PFSK-1 (cell line): ENCODE measurements around the gene ACACA.

ENCODE experiments used
- FOXP2 ChIP-seq: optimal IDR thresholded peaks from 2 replicates; pipeline ENCODE3; 2011; ENCODE audit warnings: borderline replicate concordance, control low read depth, inconsistent platforms; ENCODE audit not compliant: insufficient read depth; ENCODE audit errors: extremely low read length, extremely low read depth
- POLR2AphosphoS5 ChIP-seq: IDR thresholded peaks from 2 replicates; pipeline ENCODE4 v1.6.1; 2012; ENCODE audit warnings: low read depth, mild to moderate bottlenecking, control low read depth, low read length, moderate library complexity
- SIN3A ChIP-seq: IDR thresholded peaks from 2 replicates; pipeline ENCODE4 v1.6.1; 2012; ENCODE audit warnings: mild to moderate bottlenecking, low read length, moderate library complexity, borderline replicate concordance; ENCODE audit not compliant: insufficient read depth
- TAF1 ChIP-seq: IDR thresholded peaks from 2 replicates; pipeline ENCODE4 v1.6.1; 2012; ENCODE audit warnings: low read length, control low read depth, borderline replicate concordance; ENCODE audit not compliant: insufficient read depth
- TF ChIP-seq, protein P1 (sequence below), 2 experiments: IDR thresholded peaks; 2 replicates each; pipeline versions ENCODE4 v1.6.1 to v1.8.0; 2011 to 2012; ENCODE audit warnings: low read depth in 2 of 2, low read length in 2 of 2, control low read depth in 1 of 2, inconsistent platforms in 1 of 2, mild to moderate bottlenecking in 1 of 2, moderate library complexity in 1 of 2; ENCODE audit not compliant: insufficient read depth in 1 of 2

DNA sequence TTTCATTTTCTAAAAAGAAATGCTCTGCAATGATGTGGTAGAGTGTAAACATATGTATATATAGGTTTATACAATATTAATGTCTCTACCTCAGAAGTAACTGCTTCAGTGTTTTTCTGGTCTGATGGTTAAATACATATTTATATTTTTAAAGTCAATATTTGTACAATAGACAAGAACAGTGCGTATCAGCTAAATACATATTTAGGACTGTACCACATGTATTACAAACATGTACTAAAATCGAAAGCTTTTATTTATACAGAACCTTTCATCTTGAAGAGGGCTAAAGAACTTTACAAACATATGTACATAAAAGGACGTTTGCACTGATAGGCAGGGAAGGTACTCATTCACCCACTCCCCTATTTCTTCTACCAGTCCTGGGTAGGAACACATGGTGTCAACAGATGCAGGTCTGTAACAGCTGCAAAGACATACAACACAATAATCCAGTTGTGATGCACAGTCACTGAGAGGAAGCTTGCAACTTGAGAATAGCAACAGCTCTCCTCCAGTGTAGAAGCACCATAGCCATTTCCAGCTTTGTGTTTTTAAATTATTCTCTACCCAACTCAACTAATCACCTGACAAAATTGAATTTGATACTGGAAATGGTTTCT, 237.8 kb downstream of the ACACA start:
- TF ChIP-seq, protein P1, sequence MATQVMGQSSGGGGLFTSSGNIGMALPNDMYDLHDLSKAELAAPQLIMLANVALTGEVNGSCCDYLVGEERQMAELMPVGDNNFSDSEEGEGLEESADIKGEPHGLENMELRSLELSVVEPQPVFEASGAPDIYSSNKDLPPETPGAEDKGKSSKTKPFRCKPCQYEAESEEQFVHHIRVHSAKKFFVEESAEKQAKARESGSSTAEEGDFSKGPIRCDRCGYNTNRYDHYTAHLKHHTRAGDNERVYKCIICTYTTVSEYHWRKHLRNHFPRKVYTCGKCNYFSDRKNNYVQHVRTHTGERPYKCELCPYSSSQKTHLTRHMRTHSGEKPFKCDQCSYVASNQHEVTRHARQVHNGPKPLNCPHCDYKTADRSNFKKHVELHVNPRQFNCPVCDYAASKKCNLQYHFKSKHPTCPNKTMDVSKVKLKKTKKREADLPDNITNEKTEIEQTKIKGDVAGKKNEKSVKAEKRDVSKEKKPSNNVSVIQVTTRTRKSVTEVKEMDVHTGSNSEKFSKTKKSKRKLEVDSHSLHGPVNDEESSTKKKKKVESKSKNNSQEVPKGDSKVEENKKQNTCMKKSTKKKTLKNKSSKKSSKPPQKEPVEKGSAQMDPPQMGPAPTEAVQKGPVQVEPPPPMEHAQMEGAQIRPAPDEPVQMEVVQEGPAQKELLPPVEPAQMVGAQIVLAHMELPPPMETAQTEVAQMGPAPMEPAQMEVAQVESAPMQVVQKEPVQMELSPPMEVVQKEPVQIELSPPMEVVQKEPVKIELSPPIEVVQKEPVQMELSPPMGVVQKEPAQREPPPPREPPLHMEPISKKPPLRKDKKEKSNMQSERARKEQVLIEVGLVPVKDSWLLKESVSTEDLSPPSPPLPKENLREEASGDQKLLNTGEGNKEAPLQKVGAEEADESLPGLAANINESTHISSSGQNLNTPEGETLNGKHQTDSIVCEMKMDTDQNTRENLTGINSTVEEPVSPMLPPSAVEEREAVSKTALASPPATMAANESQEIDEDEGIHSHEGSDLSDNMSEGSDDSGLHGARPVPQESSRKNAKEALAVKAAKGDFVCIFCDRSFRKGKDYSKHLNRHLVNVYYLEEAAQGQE (IDR thresholded peaks at IDR 0.05; ENCODE audit: insufficient read depth in 1 of 2, low read depth in 2 of 2, low read length in 2 of 2): no peak
- TF ChIP-seq POLR2AphosphoS5 (no peak), TAF1 (no peak), SIN3A (no peak), FOXP2 (no peak)
